NT2/D1 (cell line): ENCODE data around the gene PARD3.

Experiments
- DNase-seq: peaks from one replicate; pipeline ENCODE4 v3.0.0-alpha.2; 2011; ENCODE audit warnings: low read depth, low spot score
- H3K27me3 ChIP-seq: 2 replicates; pipeline ENCODE4 v1.6.0; 2011; ENCODE audit warnings: mild to moderate bottlenecking; ENCODE audit not compliant: insufficient read length, insufficient read depth
- H3K36me3 ChIP-seq: 2 replicates; pipeline ENCODE4 v1.6.1; 2011; ENCODE audit warnings: mild to moderate bottlenecking, low read length, mixed read lengths; ENCODE audit not compliant: insufficient read depth, insufficient read length
- H3K4me1 ChIP-seq: 2 replicates; pipeline ENCODE4 v1.5.1; 2011; ENCODE audit not compliant: insufficient read depth, insufficient read length
- H3K4me3 ChIP-seq: 2 replicates; pipeline ENCODE4 v1.5.1; 2011; ENCODE audit warnings: low read depth; ENCODE audit not compliant: insufficient read length
- H3K9ac ChIP-seq: 2 replicates; pipeline ENCODE4 v1.6.0; 2011; ENCODE audit warnings: low read depth; ENCODE audit not compliant: insufficient read length
- H3K9me3 ChIP-seq: 2 replicates; pipeline ENCODE4 v1.5.1; 2011; ENCODE audit warnings: mild to moderate bottlenecking, low read length; ENCODE audit not compliant: insufficient read depth
- SUZ12 ChIP-seq: IDR thresholded peaks from 2 replicates; pipeline ENCODE4 v1.6.1; 2011; ENCODE audit not compliant: insufficient read length, insufficient read depth; ENCODE audit errors: extremely low read depth
- YY1 ChIP-seq: IDR thresholded peaks from 2 replicates; pipeline ENCODE4 v1.6.1; 2011; ENCODE audit not compliant: insufficient read length, insufficient read depth
- ZNF274 ChIP-seq: IDR thresholded peaks from 2 replicates; pipeline ENCODE4 v1.6.1; 2011; ENCODE audit warnings: mild to moderate bottlenecking, low read depth, low read length

The PARD3 gene

GRCh38 chr10:34237898-34238455, 577.1 kb downstream of the PARD3 start:
- Histone ChIP-seq H3K9me3 (no peaks in the 10 kb centered on the region), H3K36me3 (no peaks in the 10 kb centered on the region), H3K4me1 (no peaks in the 10 kb centered on the region), H3K4me3 (no peak overlapping the region), H3K9ac (no peak overlapping the region), H3K27me3 (no peaks in the 10 kb centered on the region)
- TF ChIP-seq ZNF274 (no peak), YY1 (no peak), SUZ12 (no peak)
- DNase-seq, result no peak

GRCh38 chr10:34236931-34237330, 578.2 kb downstream of the PARD3 start:
- no peaks in the 10 kb centered on the region for H3K4me1 ChIP-seq
- DNase-seq, result no peak
- H3K4me3 ChIP-seq, result no peak overlapping the region
- no peak for TF ChIP-seq YY1
- no peak for TF ChIP-seq SUZ12
- TF ChIP-seq ZNF274, result no peak
- no peaks in the 10 kb centered on the region for H3K36me3 ChIP-seq
- H3K9me3 ChIP-seq, result no peaks in the 10 kb centered on the region
- H3K27me3 ChIP-seq, result no peaks in the 10 kb centered on the region
- H3K9ac ChIP-seq, result no peak overlapping the region

- Histone ChIP-seq H3K36me3 (no peaks in the 10 kb centered on the region), H3K27me3 (no peaks in the 10 kb centered on the region), H3K9me3 (no peaks in the 10 kb centered on the region), H3K4me3 (no peak overlapping the region), H3K4me1 (no peaks in the 10 kb centered on the region), H3K9ac (no peak overlapping the region)
- no peak for DNase-seq
- TF ChIP-seq SUZ12 (no peak), YY1 (no peak), ZNF274 (no peak)
Measured at GRCh38 chr10:34235164-34235832, 579.8 kb downstream of the PARD3 start.

- Histone ChIP-seq H3K4me1 (no peaks in the 10 kb centered on the region), H3K36me3 (no peaks in the 10 kb centered on the region), H3K27me3 (no peaks in the 10 kb centered on the region), H3K9ac (no peak overlapping the region), H3K4me3 (no peak overlapping the region), H3K9me3 (no peaks in the 10 kb centered on the region)
- DNase-seq, result no peak
- TF ChIP-seq ZNF274, result no peak
- no peak for TF ChIP-seq YY1
- no peak for TF ChIP-seq SUZ12
Measured at GRCh38 chr10:34232481-34232880, 582.6 kb downstream of the PARD3 start.

GRCh38 chr10:34231441-34232180, 583.5 kb downstream of the PARD3 start:
- DNase-seq, result no peak
- TF ChIP-seq SUZ12, result no peak
- TF ChIP-seq YY1, result no peak
- no peak for TF ChIP-seq ZNF274

GRCh38 chr10:34229917-34230316, 585.2 kb downstream of the PARD3 start:
- H3K4me1 ChIP-seq, result no peaks in the 10 kb centered on the region
- no peaks in the 10 kb centered on the region for H3K27me3 ChIP-seq
- TF ChIP-seq SUZ12 (no peak), YY1 (no peak), ZNF274 (no peak)
- no peak overlapping the region for H3K9ac ChIP-seq
- no peaks in the 10 kb centered on the region for H3K36me3 ChIP-seq
- H3K9me3 ChIP-seq, result peaks cover 3% of the 10 kb centered on the region; the same call in 1 of the 2 replicates
- no peak overlapping the region for H3K4me3 ChIP-seq
- no peak for DNase-seq

More at GRCh38 chr10:34231441-34232180, 583.5 kb downstream of the PARD3 start:
- Histone ChIP-seq H3K9me3 (peaks cover 3% of the 10 kb centered on the region; the same call in 1 of the 2 replicates), H3K27me3 (no peaks in the 10 kb centered on the region), H3K36me3 (no peaks in the 10 kb centered on the region), H3K4me3 (no peak overlapping the region), H3K4me1 (no peaks in the 10 kb centered on the region), H3K9ac (no peak overlapping the region)

GRCh38 chr10:34228066-34228465, 587.0 kb downstream of the PARD3 start:
- TF ChIP-seq SUZ12 (no peak), ZNF274 (no peak), YY1 (no peak)
- Histone ChIP-seq H3K4me3 (no peak overlapping the region), H3K36me3 (no peaks in the 10 kb centered on the region), H3K27me3 (no peaks in the 10 kb centered on the region), H3K4me1 (no peaks in the 10 kb centered on the region), H3K9ac (no peak overlapping the region), H3K9me3 (peaks cover 3% of the 10 kb centered on the region; the same call in 1 of the 2 replicates)
- DNase-seq, result no peak
